Measurements from ENCODE around the gene LCTL.

The LCTL gene

GRCh38 chr15:66565741-66566144 is at the start of gene LCTL:
Gene LCTL, minus strand, starts transcription at chr15:66565998. Its CDS starts 633 bp downstream, at chr15:66565365.
- DNase-seq: no peak

GRCh38 chr15:66614951-66615760 is 49.4 kb upstream of the LCTL start:
- DNase-seq: no peak

GRCh38 chr15:66614456-66614855 is 48.7 kb upstream of the LCTL start:
- DNase-seq: no peak

GRCh38 chr15:66613743-66614142 is 47.9 kb upstream of the LCTL start:
- no peak for DNase-seq

GRCh38 chr15:66611257-66612053 is 45.7 kb upstream of the LCTL start:
- no peak for DNase-seq

- DNase-seq: no peak
Observed at GRCh38 chr15:66609876-66610275, 44.1 kb upstream of the LCTL start.

GRCh38 chr15:66608881-66609280 is 43.1 kb upstream of the LCTL start:
- DNase-seq: no peak

GRCh38 chr15:66608159-66608558 is 42.4 kb upstream of the LCTL start:
- no peak for DNase-seq

- DNase-seq: peak; percentile 57
Observed at GRCh38 chr15:66603301-66604179, 37.7 kb upstream of the LCTL start.

GRCh38 chr15:66601521-66601920 is 35.7 kb upstream of the LCTL start:
- no peak for DNase-seq

- DNase-seq: no peak
Observed at GRCh38 chr15:66600240-66600627, 34.4 kb upstream of the LCTL start.

GRCh38 chr15:66599536-66600239 is 33.9 kb upstream of the LCTL start:
- no peak for DNase-seq

GRCh38 chr15:66598095-66598815 is 32.5 kb upstream of the LCTL start:
- no peak for DNase-seq

- DNase-seq: no peak
Observed at GRCh38 chr15:66595931-66596545, 30.2 kb upstream of the LCTL start.

- no peak for DNase-seq
Observed at GRCh38 chr15:66595332-66595731, 29.5 kb upstream of the LCTL start.

- no peak for DNase-seq
Observed at GRCh38 chr15:66594836-66595235, 29.0 kb upstream of the LCTL start.

- no peak for DNase-seq
Observed at GRCh38 chr15:66594344-66594743, 28.5 kb upstream of the LCTL start.

- DNase-seq: no peak
Observed at GRCh38 chr15:66593219-66593780, 27.5 kb upstream of the LCTL start.

- no peak for DNase-seq
Observed at GRCh38 chr15:66592505-66593218, 26.9 kb upstream of the LCTL start.

- no peak for DNase-seq
Observed at GRCh38 chr15:66591322-66591862, 25.6 kb upstream of the LCTL start.
